Colonic mucosa (tissue), 4 donors: ENCODE results near the gene CSMD2. TPM values are rescaled to one million over a fixed set of nuclear protein-coding genes. Genes with fewer than 3 reads are reported as not detected.

Experiments
- DNase-seq: peaks from one replicate; pipeline ENCODE4 v3.0.0-alpha.2; 2020
- H3K27ac ChIP-seq: fragments of 200-600 bp; one replicate; pipeline ENCODE4 v1.8.0; 2021
- H3K27me3 ChIP-seq: fragments of 200-600 bp; one replicate; pipeline ENCODE4 v1.8.0; 2021
- H3K36me3 ChIP-seq: fragments of 200-600 bp; one replicate; pipeline ENCODE4 v1.8.0; 2021
- H3K4me1 ChIP-seq: fragments of 200-600 bp; one replicate; pipeline ENCODE4 v1.8.0; 2021; ENCODE audit warnings: mild to moderate bottlenecking
- H3K4me3 ChIP-seq: fragments of 200-600 bp; one replicate; pipeline ENCODE4 v1.8.0; 2021
- H3K9ac ChIP-seq, 2 donors: one replicate each; pipeline ENCODE4 v1.7.0; 2013; ENCODE audit warnings: control low read depth in 2 of 2, low read depth in 2 of 2, low read length in 2 of 2
- H3K9me3 ChIP-seq: fragments of 200-600 bp; one replicate; pipeline ENCODE4 v1.8.0; 2021
- intact Hi-C: fragments of 100-400 bp; cut with DNase I; formaldehyde crosslinking; loops from one replicate; pipeline ENCODE4 v1.14.1; 2022
- total RNA-seq, 2 donors: library from RNA; stranded (reverse); fragmentation: NEBNext Ultra II Directional in 1 of 2; extraction: Animal tissue kit (Norgen Biotek cat#: 25700) in 1 of 2; gene quantifications; one replicate each; pipeline ENCODE4 v1.2.1, GENCODE V29; 2021
- TF ChIP-seq, protein P1 (sequence below): fragments of 200-600 bp; IDR thresholded peaks from one replicate; pipeline ENCODE4 v1.8.0; 2022; ENCODE audit warnings: antibody characterized with exemption, mild to moderate bottlenecking
- donor health status: healthy.
- donor health status: DM: no; HTN: no; CAD: no.
- donor health status: DM: no; HTN: no; CAD: no.

CSMD2 gene
- total RNA-seq, 2 donors from 2014 or later: 0.05 to 0.10 TPM

DNA sequence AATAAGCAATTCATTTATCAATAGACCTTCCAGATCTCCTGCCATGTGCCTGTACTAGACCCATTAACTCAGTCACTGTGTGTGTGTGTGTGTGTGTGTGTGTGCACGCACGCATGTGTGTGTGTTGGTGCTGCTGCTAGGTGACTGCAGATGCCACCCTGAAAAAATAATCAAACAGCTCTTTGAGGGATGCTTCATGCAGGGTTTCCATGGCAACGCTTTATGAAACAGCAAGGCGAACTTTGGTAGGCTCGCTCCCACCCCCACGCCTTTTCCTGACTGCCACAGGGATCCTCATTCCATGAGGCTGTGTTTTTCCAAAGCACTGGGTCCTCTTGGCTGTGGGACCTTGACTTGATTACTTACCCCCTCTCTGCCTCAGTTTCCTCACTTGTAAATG lies 207.2 kb downstream of the CSMD2 start:
- TF ChIP-seq, protein P1, sequence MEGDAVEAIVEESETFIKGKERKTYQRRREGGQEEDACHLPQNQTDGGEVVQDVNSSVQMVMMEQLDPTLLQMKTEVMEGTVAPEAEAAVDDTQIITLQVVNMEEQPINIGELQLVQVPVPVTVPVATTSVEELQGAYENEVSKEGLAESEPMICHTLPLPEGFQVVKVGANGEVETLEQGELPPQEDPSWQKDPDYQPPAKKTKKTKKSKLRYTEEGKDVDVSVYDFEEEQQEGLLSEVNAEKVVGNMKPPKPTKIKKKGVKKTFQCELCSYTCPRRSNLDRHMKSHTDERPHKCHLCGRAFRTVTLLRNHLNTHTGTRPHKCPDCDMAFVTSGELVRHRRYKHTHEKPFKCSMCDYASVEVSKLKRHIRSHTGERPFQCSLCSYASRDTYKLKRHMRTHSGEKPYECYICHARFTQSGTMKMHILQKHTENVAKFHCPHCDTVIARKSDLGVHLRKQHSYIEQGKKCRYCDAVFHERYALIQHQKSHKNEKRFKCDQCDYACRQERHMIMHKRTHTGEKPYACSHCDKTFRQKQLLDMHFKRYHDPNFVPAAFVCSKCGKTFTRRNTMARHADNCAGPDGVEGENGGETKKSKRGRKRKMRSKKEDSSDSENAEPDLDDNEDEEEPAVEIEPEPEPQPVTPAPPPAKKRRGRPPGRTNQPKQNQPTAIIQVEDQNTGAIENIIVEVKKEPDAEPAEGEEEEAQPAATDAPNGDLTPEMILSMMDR: no peak
- H3K9me3 ChIP-seq: no peaks in the 10 kb centered on the region
- H3K9ac ChIP-seq: no peak overlapping the region
- H3K4me1 ChIP-seq: no peaks in the 10 kb centered on the region
- DNase-seq: no peak
- H3K27me3 ChIP-seq: no peaks in the 10 kb centered on the region
- no peaks in the 10 kb centered on the region for H3K36me3 ChIP-seq
- no peak overlapping the region for H3K27ac ChIP-seq
- no peak overlapping the region for H3K4me3 ChIP-seq
- intact Hi-C loops: no loop called here

DNA sequence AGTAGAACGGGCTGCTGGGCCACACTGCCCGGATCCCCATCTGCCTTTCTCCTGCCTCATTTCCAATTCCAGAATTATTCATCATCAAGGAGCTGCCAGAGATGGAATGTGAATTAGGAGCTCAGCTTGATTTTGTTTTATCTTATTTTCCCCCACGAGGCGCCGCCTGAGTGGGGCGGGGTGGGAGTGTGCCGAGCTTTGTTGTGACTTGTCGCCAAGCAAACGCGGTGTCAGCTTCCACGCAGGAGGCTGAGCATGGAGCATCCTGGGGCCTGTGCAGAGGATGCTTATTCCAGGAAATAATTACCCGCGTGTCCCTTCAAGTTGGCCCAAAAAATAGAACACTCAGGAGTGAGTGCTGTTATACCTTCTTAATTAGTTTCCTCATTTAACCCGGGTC lies 209.9 kb downstream of the CSMD2 start:
- no peaks in the 10 kb centered on the region for H3K9me3 ChIP-seq
- no peak overlapping the region for H3K4me3 ChIP-seq
- intact Hi-C loops: no loop called here
- no peak for DNase-seq
- no peak overlapping the region for H3K9ac ChIP-seq
- no peak overlapping the region for H3K27ac ChIP-seq
- H3K4me1 ChIP-seq: no peaks in the 10 kb centered on the region
- no peaks in the 10 kb centered on the region for H3K27me3 ChIP-seq
- TF ChIP-seq, protein P1: no peak
- no peaks in the 10 kb centered on the region for H3K36me3 ChIP-seq

DNA sequence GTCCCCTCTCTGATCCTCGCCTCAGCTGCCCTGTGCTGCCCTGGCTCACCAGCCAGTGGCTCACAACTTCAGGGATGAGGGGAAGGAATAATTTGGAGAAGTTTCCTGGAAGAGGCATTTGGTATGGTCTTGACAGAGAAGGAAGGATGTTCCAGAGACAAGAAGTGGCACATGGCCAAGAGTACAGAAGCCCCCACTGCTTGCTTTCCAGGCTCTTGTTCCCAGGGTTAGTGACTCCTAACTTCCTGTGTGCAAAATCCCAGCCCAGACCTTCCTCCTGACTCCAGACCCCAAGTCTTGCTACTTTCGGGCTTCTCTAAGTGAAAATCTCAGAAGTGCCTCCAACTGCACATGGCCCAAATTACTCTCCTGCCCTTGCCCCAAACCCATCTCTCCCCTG lies 215.5 kb downstream of the CSMD2 start:
- H3K4me1 ChIP-seq: no peaks in the 10 kb centered on the region
- intact Hi-C loops: no loop called here
- no peaks in the 10 kb centered on the region for H3K27me3 ChIP-seq
- no peak overlapping the region for H3K9ac ChIP-seq
- H3K4me3 ChIP-seq: no peak overlapping the region
- no peaks in the 10 kb centered on the region for H3K36me3 ChIP-seq
- H3K27ac ChIP-seq: no peak overlapping the region
- H3K9me3 ChIP-seq: no peaks in the 10 kb centered on the region
- no peak for DNase-seq
- TF ChIP-seq, protein P1: no peak

DNA sequence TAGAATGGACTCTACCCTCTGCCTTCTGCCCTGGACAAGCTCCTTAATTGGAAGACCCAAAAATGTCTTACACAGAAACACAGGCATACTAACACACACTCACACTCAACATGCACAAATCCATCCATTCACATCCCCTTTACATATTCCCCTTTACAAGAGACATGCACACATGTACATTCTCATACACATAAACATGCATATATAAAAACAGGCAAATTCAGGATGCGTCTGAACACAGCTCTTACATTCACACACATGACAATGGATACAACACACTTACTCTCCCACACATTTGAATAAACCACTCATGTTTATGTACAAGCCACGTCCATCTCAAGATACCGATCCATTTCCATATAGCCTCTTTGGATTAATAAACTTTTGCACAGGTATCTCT lies 216.7 kb downstream of the CSMD2 start:
- H3K9ac ChIP-seq: no peak overlapping the region
- DNase-seq: no peak
- no peak overlapping the region for H3K4me3 ChIP-seq
- intact Hi-C loops: no loop called here
- no peaks in the 10 kb centered on the region for H3K27me3 ChIP-seq
- no peaks in the 10 kb centered on the region for H3K36me3 ChIP-seq
- TF ChIP-seq, protein P1: no peak
- H3K9me3 ChIP-seq: no peaks in the 10 kb centered on the region
- H3K27ac ChIP-seq: no peak overlapping the region
- no peaks in the 10 kb centered on the region for H3K4me1 ChIP-seq

DNA sequence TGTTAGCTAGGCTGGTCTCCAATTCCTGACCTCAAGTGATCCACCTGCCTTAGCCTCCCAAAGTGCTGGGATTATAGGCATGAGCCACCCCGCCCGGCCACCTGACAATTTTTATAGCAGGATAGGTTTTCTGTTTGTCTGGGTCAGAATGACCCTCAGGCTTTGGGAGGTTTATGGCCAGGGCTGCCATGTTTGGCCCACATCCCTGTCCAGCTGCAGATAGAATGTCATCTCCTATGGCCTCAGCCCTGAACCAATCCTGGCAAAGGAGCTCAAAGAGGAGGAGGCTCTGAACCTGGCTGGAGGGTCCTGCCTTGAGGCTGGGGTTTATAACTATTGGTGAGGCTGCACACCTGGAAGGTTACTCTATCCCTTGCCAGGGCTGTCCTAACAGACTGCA lies 218.2 kb downstream of the CSMD2 start:
- no peak overlapping the region for H3K9ac ChIP-seq
- TF ChIP-seq, protein P1: no peak
- H3K4me3 ChIP-seq: no peak overlapping the region
- no peak for DNase-seq
- intact Hi-C loops: no loop called here
- no peaks in the 10 kb centered on the region for H3K36me3 ChIP-seq
- no peaks in the 10 kb centered on the region for H3K4me1 ChIP-seq
- H3K27me3 ChIP-seq: no peaks in the 10 kb centered on the region
- no peaks in the 10 kb centered on the region for H3K9me3 ChIP-seq
- H3K27ac ChIP-seq: no peak overlapping the region

DNA sequence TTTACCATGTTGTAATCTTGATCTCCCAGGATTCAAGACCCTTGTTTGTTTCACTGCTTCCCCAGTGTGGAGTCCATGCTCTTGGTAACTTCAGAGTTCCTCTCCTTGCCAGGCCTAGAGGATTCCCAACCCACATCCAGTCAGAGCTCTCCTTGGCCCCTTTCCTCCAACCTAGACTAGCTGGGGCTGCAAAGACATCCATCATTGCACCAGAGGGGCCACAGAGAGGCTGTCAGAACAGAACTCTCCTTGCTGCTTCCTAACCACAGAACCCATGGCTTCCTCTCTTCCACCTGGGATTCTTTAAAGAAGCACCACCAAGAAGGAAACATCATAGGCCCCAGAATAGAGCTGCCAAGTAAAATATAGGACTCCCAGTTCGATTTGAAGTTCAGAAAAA lies 220.2 kb downstream of the CSMD2 start:
- H3K27ac ChIP-seq: no peak overlapping the region
- no peaks in the 10 kb centered on the region for H3K27me3 ChIP-seq
- TF ChIP-seq, protein P1: no peak
- no peak overlapping the region for H3K9ac ChIP-seq
- H3K4me3 ChIP-seq: no peak overlapping the region
- no peaks in the 10 kb centered on the region for H3K4me1 ChIP-seq
- no peaks in the 10 kb centered on the region for H3K9me3 ChIP-seq
- H3K36me3 ChIP-seq: no peaks in the 10 kb centered on the region
- intact Hi-C loops: no loop called here
- DNase-seq: no peak
